WI38 (cell line): Measurements from ENCODE around the gene MRPL27.

Experiments
- H3K4me3 ChIP-seq: 2 replicates; pipeline ENCODE4 v1.5.1; 2011; ENCODE audit warnings: low read depth, mild to moderate bottlenecking, control low read depth, low read length
- TF ChIP-seq, protein P1 (sequence below): IDR thresholded peaks from 2 replicates; pipeline ENCODE4 v1.5.1; 2012; ENCODE audit warnings: low read depth, mild to moderate bottlenecking, control low read depth, low read length

MRPL27 gene

GRCh38 chr17:50318501-50319285 lies 54.3 kb downstream of the MRPL27 start:
- TF ChIP-seq, protein P1, sequence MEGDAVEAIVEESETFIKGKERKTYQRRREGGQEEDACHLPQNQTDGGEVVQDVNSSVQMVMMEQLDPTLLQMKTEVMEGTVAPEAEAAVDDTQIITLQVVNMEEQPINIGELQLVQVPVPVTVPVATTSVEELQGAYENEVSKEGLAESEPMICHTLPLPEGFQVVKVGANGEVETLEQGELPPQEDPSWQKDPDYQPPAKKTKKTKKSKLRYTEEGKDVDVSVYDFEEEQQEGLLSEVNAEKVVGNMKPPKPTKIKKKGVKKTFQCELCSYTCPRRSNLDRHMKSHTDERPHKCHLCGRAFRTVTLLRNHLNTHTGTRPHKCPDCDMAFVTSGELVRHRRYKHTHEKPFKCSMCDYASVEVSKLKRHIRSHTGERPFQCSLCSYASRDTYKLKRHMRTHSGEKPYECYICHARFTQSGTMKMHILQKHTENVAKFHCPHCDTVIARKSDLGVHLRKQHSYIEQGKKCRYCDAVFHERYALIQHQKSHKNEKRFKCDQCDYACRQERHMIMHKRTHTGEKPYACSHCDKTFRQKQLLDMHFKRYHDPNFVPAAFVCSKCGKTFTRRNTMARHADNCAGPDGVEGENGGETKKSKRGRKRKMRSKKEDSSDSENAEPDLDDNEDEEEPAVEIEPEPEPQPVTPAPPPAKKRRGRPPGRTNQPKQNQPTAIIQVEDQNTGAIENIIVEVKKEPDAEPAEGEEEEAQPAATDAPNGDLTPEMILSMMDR = no peak

More at GRCh38 chr17:50318501-50319285, 54.3 kb downstream of the MRPL27 start:
- H3K4me3 ChIP-seq = no peak overlapping the region
